ENCODE results near the gene SLC39A2. TPM values are rescaled to one million over a fixed set of nuclear protein-coding genes. Genes with fewer than 3 reads are reported as not detected.

The SLC39A2 gene
- polyA plus RNA-seq, 3 donors, result not detected

- Histone ChIP-seq H3K4me3 (replicated peaks in 1 of 3; ENCODE audit: low read depth in 2 of 3, low read length in 3 of 3) (no peak within 1 kb of the TSS), H3K4me1 (ENCODE audit: control insufficient read depth in 1 of 2, insufficient read depth in 2 of 2, low read length in 2 of 2) (peaks cover 8 to 25% of the 10 kb centered on the region in 2 donors), H3K27me3 (ENCODE audit: control insufficient read depth in 2 of 2, insufficient read depth in 2 of 2, low read length in 2 of 2) (peaks cover 8 to 23% of the 10 kb centered on the region in 2 donors), H3K9me3 (replicated peaks in 1 of 2; ENCODE audit: control insufficient read depth in 1 of 2, insufficient read depth in 1 of 2, low read length in 2 of 2) (no peaks in the 10 kb centered on the region), H3K27ac (ENCODE audit: low read depth in 1 of 2, low read length in 2 of 2) (no peak within 1 kb of the TSS), H3K79me2 (ENCODE audit: insufficient read depth, low read length) (no peaks in the 10 kb centered on the region), H3K36me3 (replicated peaks in 1 of 2; ENCODE audit: control insufficient read depth in 1 of 2, insufficient read depth in 2 of 2, low read length in 2 of 2) (no peaks in the 10 kb centered on the region), H3K9ac (ENCODE audit: insufficient read depth, low read length, poor library complexity, severe bottlenecking) (no peak within 1 kb of the TSS), H2AFZ (ENCODE audit: insufficient read depth, low read depth, low read length, poor library complexity, severe bottlenecking) (no peak within 1 kb of the TSS), H4K20me1 (ENCODE audit: insufficient read depth, low read length) (no peaks in the 10 kb centered on the region), H3K4me2 (replicated peaks; ENCODE audit: extremely low read depth, low read length, poor library complexity, severe bottlenecking) (no peak within 1 kb of the TSS)
- peaks cover 25 to 30% (median 27%) of the 10 kb centered on the region in 3 donors for H3K27me3 Mint-ChIP-seq (ENCODE audit: low read depth in 3 of 3)
- no peak within 1 kb of the TSS for H3K27ac Mint-ChIP-seq
- no peaks in the 10 kb centered on the region for H3K36me3 Mint-ChIP-seq
- no peak for DNase-seq
- peaks cover 22% of the 10 kb centered on the region for H3K4me1 Mint-ChIP-seq
- TF ChIP-seq CTCF (IDR thresholded peaks at IDR 0.05), result no peak
- intact Hi-C loops (cut with micrococcal nuclease), result no loop called here
- WGBS (ENCODE audit: insufficient coverage), result 86% methylated on average over 1 of the region's 5 CpGs
- H3K4me3 Mint-ChIP-seq, result no peak within 1 kb of the TSS
- peaks cover 0 to 2% (median 0%) of the 10 kb centered on the region in 7 donors for H3K9me3 Mint-ChIP-seq
These were observed 30.8 kb downstream of the SLC39A2 start, which contains the start of gene TPPP2 for GRCh38 chr14:21029917-21030316. TPPP2 (plus strand) TSS chr14:21030217; CDS start chr14:21030582, 365 bp downstream.

- 81% methylated on average over 7 of the region's 12 CpGs for WGBS (ENCODE audit: insufficient coverage)
- TF ChIP-seq CTCF (IDR thresholded peaks at IDR 0.05), result no peak
- no peaks in the 10 kb centered on the region for H3K36me3 Mint-ChIP-seq
- H2AFZ ChIP-seq (ENCODE audit: insufficient read depth, low read depth, low read length, poor library complexity, severe bottlenecking), result no peak overlapping the region
- no peaks in the 10 kb centered on the region for H3K79me2 ChIP-seq (ENCODE audit: insufficient read depth, low read length)
- no peaks in the 10 kb centered on the region for H4K20me1 ChIP-seq (ENCODE audit: insufficient read depth, low read length)
- DNase-seq, result no peak
- H3K4me1 ChIP-seq (ENCODE audit: control insufficient read depth in 1 of 2, insufficient read depth in 2 of 2, low read length in 2 of 2), result peaks cover 2 to 19% of the 10 kb centered on the region in 2 donors
- no peak overlapping the region for H3K4me3 ChIP-seq (replicated peaks in 1 of 3; ENCODE audit: low read depth in 2 of 3, low read length in 3 of 3)
- no peaks in the 10 kb centered on the region for H3K9me3 ChIP-seq (replicated peaks in 1 of 2; ENCODE audit: control insufficient read depth in 1 of 2, insufficient read depth in 1 of 2, low read length in 2 of 2)
- H3K27me3 ChIP-seq (ENCODE audit: control insufficient read depth in 2 of 2, insufficient read depth in 2 of 2, low read length in 2 of 2), result peaks cover 5 to 17% of the 10 kb centered on the region in 2 donors
- H3K9me3 Mint-ChIP-seq, result peaks cover 0 to 2% (median 0%) of the 10 kb centered on the region in 7 donors
- H3K27ac Mint-ChIP-seq, result no peak overlapping the region
- H3K27ac ChIP-seq (ENCODE audit: low read depth in 1 of 2, low read length in 2 of 2), result no peak overlapping the region
- H3K36me3 ChIP-seq (replicated peaks in 1 of 2; ENCODE audit: control insufficient read depth in 1 of 2, insufficient read depth in 2 of 2, low read length in 2 of 2), result no peaks in the 10 kb centered on the region
- H3K27me3 Mint-ChIP-seq (ENCODE audit: low read depth in 3 of 3), result peaks cover 20 to 24% (median 21%) of the 10 kb centered on the region in 3 donors
- intact Hi-C loops (cut with micrococcal nuclease), result no loop called here
- H3K4me3 Mint-ChIP-seq, result no peak overlapping the region
- peaks cover 17% of the 10 kb centered on the region for H3K4me1 Mint-ChIP-seq
- no peak overlapping the region for H3K4me2 ChIP-seq (replicated peaks; ENCODE audit: extremely low read depth, low read length, poor library complexity, severe bottlenecking)
- H3K9ac ChIP-seq (ENCODE audit: insufficient read depth, low read length, poor library complexity, severe bottlenecking), result no peak overlapping the region
These were observed 31.4 kb downstream of the SLC39A2 start for GRCh38 chr14:21030531-21030930.
